K562 (cell line): ENCODE results near the gene VTCN1. TPM values are rescaled to one million over a fixed set of nuclear protein-coding genes. Genes with fewer than 3 reads are reported as not detected.
A peak's percentile ranks its signal among the peaks of the same experiment; 100 is the strongest.

Experiments
- ARID3A ChIP-seq: IDR thresholded peaks from 2 replicates; pipeline ENCODE4 v1.6.1; 2012; ENCODE audit warnings: low read depth, low read length, improper control_type of control experiment, borderline replicate concordance
- ARID4B ChIP-seq: sonication (generic); formaldehyde crosslinking; IDR thresholded peaks from 2 replicates; pipeline ENCODE4 v1.8.0; 2022; ENCODE audit warnings: mild to moderate bottlenecking, missing genetic modification reagents
- BRD9 ChIP-seq: fragments of 450-650 bp; IDR thresholded peaks from 2 replicates; pipeline ENCODE4 v1.6.1; 2018; ENCODE audit warnings: low read depth; ENCODE audit not compliant: partially characterized antibody
- HIVEP1 ChIP-seq: fragments of 250-450 bp; sonication (Bioruptor Pico); IDR thresholded peaks from 2 replicates; pipeline ENCODE4 v1.4.0; 2020; ENCODE audit warnings: mild to moderate bottlenecking
- NCOA6 ChIP-seq: fragments of 450-650 bp; IDR thresholded peaks from 2 replicates; pipeline ENCODE4 v1.6.1; 2017; ENCODE audit warnings: mild to moderate bottlenecking
- RAD21 ChIP-seq, 2 experiments: fragments of 250-450 bp in 1 of 2; fragments of 450-650 bp in 1 of 2; sonication (Bioruptor Pico) in 1 of 2; formaldehyde crosslinking in 1 of 2; IDR thresholded peaks in 1 of 2; conservative IDR thresholded peaks in 1 of 2; 2 replicates each; pipeline versions ENCODE4 v1.4.0 to v1.8.0; 2020 to 2022; ENCODE audit warnings: mild to moderate bottlenecking in 2 of 2, moderate library complexity in 1 of 2
- REST ChIP-seq, 2 experiments: fragments of 450-650 bp; formaldehyde crosslinking in 1 of 2; IDR thresholded peaks; 2 replicates each; pipeline versions ENCODE4 v1.4.0 to v1.6.1; 2014 to 2020; ENCODE audit warnings: mild to moderate bottlenecking in 2 of 2, borderline replicate concordance in 1 of 2, low read depth in 1 of 2
- polyA plus RNA-seq, 8 experiments: library from polyadenylated mRNA; depleted of rRNA in 4 of 8; stranded (reverse) in 5 of 8; unstranded in 3 of 8; fragments of >200 nt; fragmentation: Nextera tagmentation in 2 of 8; fragmentation: Illumina TruSeq in 1 of 8; extraction: Ambion mirVana in 2 of 8; extraction: Trizol in 1 of 8; gene quantifications; 2 replicates each; pipeline versions ENCODE4 v1.2.1 to v1.2.3, GENCODE V29; 2011 to 2014; ENCODE audit warnings: inconsistent platforms in 1 of 8, missing spikeins in 1 of 8
- total RNA-seq, 7 experiments: library from RNA; depleted of rRNA in 6 of 7; stranded (reverse); fragments of >200 nt in 6 of 7; fragmentation: Illumina TruSeq in 2 of 7; extraction: Trizol in 2 of 7; gene quantifications; 2 replicates each; pipeline versions ENCODE4 v1.2.1 to v1.2.3, GENCODE V29; 2011 to 2021; ENCODE audit warnings: low replicate concordance in 1 of 7

The VTCN1 gene
- total and polyA plus RNA-seq, 9 of the 15 experiments (the other 6 are each of a cell fraction or from before 2014, with no cell fraction given), result not detected

- no peak for TF ChIP-seq ARID4B
- TF ChIP-seq HIVEP1, result no peak
- TF ChIP-seq ARID3A, result peak; percentile 80; the same call in 1 of the 2 replicates
- TF ChIP-seq NCOA6, result no peak
- peak; percentile 53 to 78 for TF ChIP-seq RAD21 (CRISPR knock-in tag; conservative IDR thresholded peaks at IDR 0.05 in 1 of 2, IDR thresholded peaks at IDR 0.05 in 1 of 2)
- peak; percentile 24 for TF ChIP-seq BRD9
- peak; percentile 52; the same call in 1 of the 2 replicates for TF ChIP-seq REST (IDR thresholded peaks at IDR 0.05; ENCODE audit: borderline replicate concordance)
- TF ChIP-seq REST (CRISPR knock-in tag; IDR thresholded peaks at IDR 0.05; ENCODE audit: low read depth), result no peak
These were observed 82.2 kb downstream of the VTCN1 start (continued) for GRCh38 chr1:117128323-117129079.
